ENCODE data around the gene MGMT.

MGMT gene

GRCh38 chr10:129548600-129548999 lies 81.6 kb downstream of the MGMT start:
- Histone ChIP-seq H3K4me1 (peaks cover 11 to 86% (median 68%) of the 10 kb centered on the region in 10 experiments), H3K4me3 (no peak overlapping the region), H3K9ac (no peak overlapping the region), H3K36me3 (peaks cover 0 to 20% (median 9%) of the 10 kb centered on the region in 11 experiments; a peak in 15 of 22 replicates), H3K9me3 (replicated peaks in 1 of 11) (peaks cover 0 to 11% (median 8%) of the 10 kb centered on the region in 11 experiments; a peak in 13 of 22 replicates), H3K4me2 (peak overlapping the region in 4 of 11 experiments; percentile 6 to 27 (median 15); a peak in 5 of 22 replicates), H3K27ac (peak overlapping the region in 1 of 11 experiments; percentile 5; a peak in 1 of 22 replicates), H3K27me3 (no peaks in the 10 kb centered on the region), H4K20me1 (peaks cover 0 to 11% (median 0%) of the 10 kb centered on the region in 11 experiments; a peak in 6 of 22 replicates)
- no peak for TF ChIP-seq Cebpa-rat (IDR thresholded peaks at IDR 0.05)

- no peak for TF ChIP-seq Cebpa-rat (IDR thresholded peaks at IDR 0.05)
- H3K27me3 ChIP-seq, result no peaks in the 10 kb centered on the region
- no peak overlapping the region for H3K27ac ChIP-seq
- H3K4me3 ChIP-seq, result no peak overlapping the region
- H3K4me1 ChIP-seq, result peaks cover 11 to 88% (median 68%) of the 10 kb centered on the region in 10 experiments
- peaks cover 1 to 14% (median 7%) of the 10 kb centered on the region in 11 experiments; a peak in 12 of 22 replicates for H3K36me3 ChIP-seq
- H3K9ac ChIP-seq, result no peak overlapping the region
- peaks cover 0 to 14% (median 8%) of the 10 kb centered on the region in 11 experiments; a peak in 13 of 22 replicates for H3K9me3 ChIP-seq (replicated peaks in 1 of 11)
- peaks cover 0 to 11% (median 0%) of the 10 kb centered on the region in 11 experiments; a peak in 5 of 22 replicates for H4K20me1 ChIP-seq
- H3K4me2 ChIP-seq, result no peak overlapping the region
Measured at GRCh38 chr10:129550076-129550475, 83.0 kb downstream of the MGMT start.

- no peaks in the 10 kb centered on the region for H3K27me3 ChIP-seq
- no peak overlapping the region for H3K4me3 ChIP-seq
- H3K9me3 ChIP-seq (replicated peaks in 1 of 11), result peaks cover 0 to 17% (median 8%) of the 10 kb centered on the region in 11 experiments; a peak in 13 of 22 replicates
- H3K4me1 ChIP-seq, result peaks cover 11 to 82% (median 62%) of the 10 kb centered on the region in 10 experiments
- peaks cover 0 to 11% (median 0%) of the 10 kb centered on the region in 11 experiments; a peak in 5 of 22 replicates for H4K20me1 ChIP-seq
- peak overlapping the region in 1 of 11 experiments; percentile 71; a peak in 1 of 22 replicates for H3K27ac ChIP-seq
- H3K9ac ChIP-seq, result no peak overlapping the region
- peaks cover 3 to 17% (median 9%) of the 10 kb centered on the region in 11 experiments; a peak in 13 of 22 replicates for H3K36me3 ChIP-seq
- no peak for TF ChIP-seq Cebpa-rat (IDR thresholded peaks at IDR 0.05)
- H3K4me2 ChIP-seq, result no peak overlapping the region; a peak in 2 of 22 replicates
Measured at GRCh38 chr10:129550658-129551057, 83.6 kb downstream of the MGMT start.

- Histone ChIP-seq H3K4me1 (peaks cover 11 to 68% (median 47%) of the 10 kb centered on the region in 10 experiments), H3K4me2 (peak overlapping the region; percentile 66 to 94 (median 87)), H3K9ac (peak overlapping the region in 5 of 11 experiments; percentile 16 to 63 (median 53); a peak in 10 of 22 replicates), H3K27ac (peak overlapping the region in 8 of 11 experiments; percentile 33 to 74 (median 63); a peak in 17 of 22 replicates), H3K9me3 (replicated peaks in 1 of 11) (peaks cover 0 to 26% (median 15%) of the 10 kb centered on the region in 11 experiments; a peak in 16 of 22 replicates), H3K36me3 (peaks cover 3 to 27% (median 21%) of the 10 kb centered on the region in 11 experiments; a peak in 20 of 22 replicates), H4K20me1 (peaks cover 0 to 6% (median 0%) of the 10 kb centered on the region in 11 experiments; a peak in 4 of 22 replicates), H3K4me3 (peak overlapping the region in 1 of 10 experiments; percentile 15; a peak in 1 of 20 replicates), H3K27me3 (no peaks in the 10 kb centered on the region)
- TF ChIP-seq Cebpa-rat (IDR thresholded peaks at IDR 0.05), result no peak
Measured at GRCh38 chr10:129552119-129552518, 85.1 kb downstream of the MGMT start.

- Histone ChIP-seq H3K4me1 (peaks cover 11 to 50% (median 40%) of the 10 kb centered on the region in 10 experiments), H3K4me3 (no peak overlapping the region), H3K4me2 (peak overlapping the region in 9 of 11 experiments; percentile 66 to 94 (median 88); a peak in 17 of 22 replicates), H3K36me3 (peaks cover 3 to 30% (median 24%) of the 10 kb centered on the region in 11 experiments; a peak in 20 of 22 replicates), H3K27me3 (no peaks in the 10 kb centered on the region), H4K20me1 (peaks cover 0 to 6% (median 0%) of the 10 kb centered on the region in 11 experiments; a peak in 3 of 22 replicates), H3K9ac (peak overlapping the region in 2 of 11 experiments; percentile 8 to 40; a peak in 1 of 22 replicates), H3K9me3 (replicated peaks in 1 of 11) (peaks cover 0 to 26% (median 15%) of the 10 kb centered on the region in 11 experiments; a peak in 16 of 22 replicates), H3K27ac (peak overlapping the region in 4 of 11 experiments; percentile 10 to 74 (median 59); a peak in 4 of 22 replicates)
- no peak for TF ChIP-seq Cebpa-rat (IDR thresholded peaks at IDR 0.05)
Measured at GRCh38 chr10:129553928-129554327, 86.9 kb downstream of the MGMT start.

- H3K27ac ChIP-seq, result no peak overlapping the region
- peaks cover 11 to 39% (median 36%) of the 10 kb centered on the region in 10 experiments for H3K4me1 ChIP-seq
- H3K4me3 ChIP-seq, result no peak overlapping the region
- TF ChIP-seq Cebpa-rat (IDR thresholded peaks at IDR 0.05), result no peak
- peaks cover 0 to 20% (median 11%) of the 10 kb centered on the region in 11 experiments; a peak in 15 of 22 replicates for H3K9me3 ChIP-seq (replicated peaks in 1 of 11)
- no peaks in the 10 kb centered on the region for H3K27me3 ChIP-seq
- H3K4me2 ChIP-seq, result no peak overlapping the region
- no peak overlapping the region for H3K9ac ChIP-seq
- peaks cover 3 to 35% (median 17%) of the 10 kb centered on the region in 11 experiments; a peak in 19 of 22 replicates for H3K36me3 ChIP-seq
- peaks cover 0 to 6% (median 0%) of the 10 kb centered on the region in 11 experiments; a peak in 2 of 22 replicates for H4K20me1 ChIP-seq
Measured at GRCh38 chr10:129556316-129556715, 89.3 kb downstream of the MGMT start.

- H3K27me3 ChIP-seq, result no peaks in the 10 kb centered on the region
- H3K27ac ChIP-seq, result no peak overlapping the region
- no peak overlapping the region for H3K4me3 ChIP-seq
- no peaks in the 10 kb centered on the region for H3K4me1 ChIP-seq
- TF ChIP-seq Cebpa-rat (IDR thresholded peaks at IDR 0.05), result no peak
- H3K36me3 ChIP-seq, result peaks cover 0 to 46% (median 23%) of the 10 kb centered on the region in 11 experiments; a peak in 19 of 22 replicates
- no peak overlapping the region for H3K4me2 ChIP-seq
- H3K9me3 ChIP-seq (replicated peaks in 1 of 11), result peaks cover 0 to 29% (median 12%) of the 10 kb centered on the region in 11 experiments; a peak in 16 of 22 replicates
- H3K9ac ChIP-seq, result no peak overlapping the region
- H4K20me1 ChIP-seq, result no peaks in the 10 kb centered on the region
Measured at GRCh38 chr10:129560361-129560760, 93.3 kb downstream of the MGMT start.

GRCh38 chr10:129562487-129562886 lies 95.4 kb downstream of the MGMT start:
- no peak overlapping the region for H3K9ac ChIP-seq
- no peak overlapping the region for H3K27ac ChIP-seq
- peaks cover 0 to 16% (median 5%) of the 10 kb centered on the region in 11 experiments; a peak in 7 of 22 replicates for H3K9me3 ChIP-seq (replicated peaks in 1 of 11)
- no peaks in the 10 kb centered on the region for H3K27me3 ChIP-seq
- H3K4me3 ChIP-seq, result no peak overlapping the region
- H3K4me1 ChIP-seq, result no peaks in the 10 kb centered on the region
- no peak for TF ChIP-seq Cebpa-rat (IDR thresholded peaks at IDR 0.05)
- no peak overlapping the region for H3K4me2 ChIP-seq
- H3K36me3 ChIP-seq, result peaks cover 0 to 55% (median 26%) of the 10 kb centered on the region in 11 experiments; a peak in 19 of 22 replicates
- no peaks in the 10 kb centered on the region; a peak in 2 of 22 replicates for H4K20me1 ChIP-seq

GRCh38 chr10:129564923-129565322 lies 97.9 kb downstream of the MGMT start:
- Histone ChIP-seq H3K9ac (no peak overlapping the region), H3K9me3 (replicated peaks in 1 of 11) (peaks cover 0 to 21% (median 5%) of the 10 kb centered on the region in 11 experiments; a peak in 7 of 22 replicates), H3K4me1 (peaks cover 0 to 12% (median 0%) of the 10 kb centered on the region in 10 experiments; a peak in 5 of 20 replicates), H3K27me3 (no peaks in the 10 kb centered on the region), H3K27ac (no peak overlapping the region), H4K20me1 (peaks cover 0 to 3% (median 0%) of the 10 kb centered on the region in 11 experiments; a peak in 2 of 22 replicates), H3K4me3 (no peak overlapping the region), H3K36me3 (peaks cover 4 to 56% (median 27%) of the 10 kb centered on the region in 11 experiments; a peak in 19 of 22 replicates), H3K4me2 (no peak overlapping the region)
- no peak for TF ChIP-seq Cebpa-rat (IDR thresholded peaks at IDR 0.05)

All from BLaER1 treated with 17β-estradiol and CSF1 and Interleukin-3, amounts not matched to agents 10 nM and 100 nM (cell line).